Measurements from ENCODE around the gene NACA. TPM values are rescaled to one million over a fixed set of nuclear protein-coding genes. Genes with fewer than 3 reads are reported as not detected.

NACA gene
- polyA plus RNA-seq, 1 experiment = 723 TPM

- Histone ChIP-seq H3K9me3 (ENCODE audit: control insufficient read depth, insufficient read depth, low read length) (no peaks in the 10 kb centered on the region), H3K27ac (ENCODE audit: low read depth, low read length) (no peak overlapping the region), H3K4me3 (ENCODE audit: low read depth, low read length) (no peak overlapping the region), H3K27me3 (ENCODE audit: control insufficient read depth, insufficient read depth, low read length) (no peaks in the 10 kb centered on the region)
- no peak for DNase-seq (ENCODE audit: low read depth, low spot score)
- CTCF ChIA-PET = interaction anchor here (1.5 kb wide), 1 partner anchor 40 kb away, joined by 7 read pairs; no protein-coding TSS in a partner anchor
- POLR2A ChIA-PET = no interaction called here
- TF ChIP-seq CTCF (IDR thresholded peaks at IDR 0.05; ENCODE audit: low read depth, low read length) = no peak
These were observed 48.1 kb downstream of the NACA start for GRCh38 chr12:56676851-56677580.

- no peak overlapping the region for H3K4me3 ChIP-seq (ENCODE audit: low read depth, low read length)
- H3K9me3 ChIP-seq (ENCODE audit: control insufficient read depth, insufficient read depth, low read length) = no peaks in the 10 kb centered on the region
- no peak for TF ChIP-seq CTCF (IDR thresholded peaks at IDR 0.05; ENCODE audit: low read depth, low read length)
- ChIA-PET CTCF (interaction anchor here (0.6 kb wide), 1 partner anchor 35 kb away, joined by 3 read pairs; no protein-coding TSS in a partner anchor), POLR2A (no interaction called here)
- H3K27ac ChIP-seq (ENCODE audit: low read depth, low read length) = no peak overlapping the region
- DNase-seq (ENCODE audit: low read depth, low spot score) = no peak
- no peaks in the 10 kb centered on the region for H3K27me3 ChIP-seq (ENCODE audit: control insufficient read depth, insufficient read depth, low read length)
These were observed 53.5 kb downstream of the NACA start for GRCh38 chr12:56671608-56672007.

- POLR2A ChIA-PET = no interaction called here
These were observed 54.3 kb downstream of the NACA start for GRCh38 chr12:56670836-56671235.

GRCh38 chr12:56668197-56668457, 57.0 kb downstream of the NACA start:
- Histone ChIP-seq H3K9me3 (ENCODE audit: control insufficient read depth, insufficient read depth, low read length) (no peaks in the 10 kb centered on the region), H3K27ac (ENCODE audit: low read depth, low read length) (no peak overlapping the region), H3K4me3 (ENCODE audit: low read depth, low read length) (no peak overlapping the region), H3K27me3 (ENCODE audit: control insufficient read depth, insufficient read depth, low read length) (no peaks in the 10 kb centered on the region)
- ChIA-PET POLR2A (interaction anchor here (0.7 kb wide), 1 partner anchor 12 kb away, joined by 5 read pairs; no protein-coding TSS in a partner anchor), CTCF (interaction anchor here (3.4 kb wide), 1 partner anchor 32 kb away, joined by 17 read pairs; no protein-coding TSS in a partner anchor)
- no peak for DNase-seq (ENCODE audit: low read depth, low spot score)
- TF ChIP-seq CTCF (IDR thresholded peaks at IDR 0.05; ENCODE audit: low read depth, low read length) = no peak

More at GRCh38 chr12:56670836-56671235, 54.3 kb downstream of the NACA start:
- Histone ChIP-seq H3K4me3 (ENCODE audit: low read depth, low read length) (no peak overlapping the region), H3K27me3 (ENCODE audit: control insufficient read depth, insufficient read depth, low read length) (no peaks in the 10 kb centered on the region), H3K9me3 (ENCODE audit: control insufficient read depth, insufficient read depth, low read length) (no peaks in the 10 kb centered on the region), H3K27ac (ENCODE audit: low read depth, low read length) (no peak overlapping the region)
- no peak for DNase-seq (ENCODE audit: low read depth, low spot score)
- TF ChIP-seq CTCF (IDR thresholded peaks at IDR 0.05; ENCODE audit: low read depth, low read length) = no peak
- CTCF ChIA-PET = interaction anchor here (1.0 to 3.4 kb wide), 2 partner anchors 35 to 156 kb away, joined by 3 to 17 read pairs; no protein-coding TSS in a partner anchor

Small RNA genes lying within 50 kb of the gene (small RNA-seq; reads per million reads assigned to genes)
- not detected for gene RN7SL809P (ENCODE audit: insufficient read length, low read depth)

Other genes with a start within 250 kb of the NACA start
- 0.10 and 0.12 TPM in 2 replicates for gene GLS2, start 237.1 kb downstream of the NACA start, polyA plus RNA-seq (2011; rRNA removed)
- gene RBMS2, start 203.5 kb downstream of the NACA start, polyA plus RNA-seq (2011; rRNA removed) = 96.4 and 117 TPM in 2 replicates
- gene BAZ2A, start 95.0 kb downstream of the NACA start, polyA plus RNA-seq (2011; rRNA removed) = 43.9 and 52.8 TPM in 2 replicates
- gene ATP5F1B, start 79.3 kb downstream of the NACA start, polyA plus RNA-seq (2011; rRNA removed) = 974 and 975 TPM in 2 replicates
- gene PTGES3, start 37.0 kb downstream of the NACA start, polyA plus RNA-seq (2011; rRNA removed) = 80.1 and 112 TPM in 2 replicates
- gene PRIM1, start 27.0 kb upstream of the NACA start, polyA plus RNA-seq (2011; rRNA removed) = 6.2 and 6.7 TPM in 2 replicates
- gene HSD17B6, start 38.0 kb upstream of the NACA start, polyA plus RNA-seq (2011; rRNA removed) = 4.7 and 4.8 TPM in 2 replicates
- not detected in 2 replicates for gene SDR9C7, start 209.1 kb upstream of the NACA start, polyA plus RNA-seq (2011; rRNA removed)
- gene RDH16, start 232.3 kb upstream of the NACA start, polyA plus RNA-seq (2011; rRNA removed) = 0.06 TPM in 1 of 2 replicates, not detected in the other

Data from AG04450 (cell line).